Panc1 (cell line): ENCODE results near the gene PKP1. TPM values are rescaled to one million over a fixed set of nuclear protein-coding genes. Genes with fewer than 3 reads are reported as not detected.

Experiments used
- ATAC-seq: fragments of 200-7000 bp; cut with Tn5 transposase; 2 replicates; pipeline ENCODE4 v1.9.1; 2020; ENCODE audit warnings: mild to moderate bottlenecking, moderate library complexity
- BruUV-seq: library from RNA; stranded (reverse); fragments of 400-500 nt; replicated peaks from 2 replicates; lab custom pipeline; 2021; lab: Mats Ljungman, UMichigan
- CTCF ChIA-PET: fragments of 300-600 bp; sonication (Branson Sonifier 250); formaldehyde crosslinking; loops from one replicate; lab custom pipeline; 2022; ENCODE audit warnings: antibody characterized with exemption; lab: Charles Lee
- POLR2A ChIA-PET: fragments of 300-600 bp; sonication (Branson Sonifier 250); formaldehyde crosslinking; loops from one replicate; lab custom pipeline; 2022; ENCODE audit warnings: antibody characterized with exemption; lab: Charles Lee
- DNase-seq: peaks from one replicate; pipeline ENCODE4 v3.0.0-alpha.2; 2010; ENCODE audit warnings: low read depth, low spot score
- H3K27ac ChIP-seq: 2 replicates; pipeline ENCODE4 v1.5.1; 2011; ENCODE audit warnings: mild to moderate bottlenecking, low read length, inconsistent platforms
- H3K27me3 ChIP-seq: fragments of 200-500 bp; sonication (Bioruptor generic); 2 replicates; pipeline ENCODE4 v1.6.0; 2014; ENCODE audit warnings: low read length, inconsistent platforms; ENCODE audit not compliant: control insufficient read depth, insufficient read depth
- H3K36me3 ChIP-seq: fragments of 200-500 bp; sonication (Bioruptor generic); 2 replicates; pipeline ENCODE4 v1.5.1; 2014; ENCODE audit warnings: inconsistent platforms, mild to moderate bottlenecking, low read length, moderate library complexity; ENCODE audit not compliant: control insufficient read depth, insufficient read depth
- H3K4me1 ChIP-seq: 2 replicates; pipeline ENCODE4 v1.5.1; 2011; ENCODE audit warnings: inconsistent platforms, mild to moderate bottlenecking, low read length, moderate library complexity; ENCODE audit not compliant: control insufficient read depth, insufficient read depth
- H3K4me3 ChIP-seq, 2 experiments: 2 replicates each; pipeline ENCODE4 v1.5.1; 2011 to 2012; ENCODE audit warnings: low read depth in 2 of 2, low read length in 2 of 2, mild to moderate bottlenecking in 2 of 2, inconsistent platforms in 1 of 2, moderate library complexity in 1 of 2
- H3K9me3 ChIP-seq: fragments of 200-500 bp; sonication (Bioruptor generic); 2 replicates; pipeline ENCODE4 v1.5.1; 2014; ENCODE audit warnings: low read depth, mild to moderate bottlenecking, inconsistent platforms, low read length, moderate library complexity; ENCODE audit not compliant: control insufficient read depth, insufficient read depth
- POLR2AphosphoS5 ChIP-seq: IDR thresholded peaks from 2 replicates; pipeline ENCODE4 v1.6.1; 2012; ENCODE audit warnings: mild to moderate bottlenecking, low read depth, low read length, moderate library complexity
- SIN3A ChIP-seq: IDR thresholded peaks from 2 replicates; pipeline ENCODE4 v1.6.1; 2012; ENCODE audit warnings: low read depth, mild to moderate bottlenecking, low read length, moderate library complexity, borderline replicate concordance; ENCODE audit not compliant: insufficient read depth
- TCF7L2 ChIP-seq: IDR thresholded peaks from 2 replicates; pipeline ENCODE4 v1.6.1; 2011; ENCODE audit warnings: mild to moderate bottlenecking, low read depth, low read length, inconsistent platforms
- in situ Hi-C: cut with HindIII; loops from 2 replicates; pipeline ENCODE4 v1.10.0; 2016; ENCODE audit warnings: low sequenced_read_pairs, low pct_unique_long_range_greater_than_20kb
- intact Hi-C: fragments of 100-400 bp; cut with micrococcal nuclease; formaldehyde crosslinking; loops from one replicate; pipeline ENCODE4 v1.10.0; 2022; ENCODE audit not compliant: unreplicated experiment
- total RNA-seq: library from RNA; stranded (reverse); gene quantifications from one replicate; pipeline ENCODE4 v1.2.1, GENCODE V29; 2021; ENCODE audit not compliant: unreplicated experiment
- TF ChIP-seq, protein P1 (sequence below): fragments of 450-650 bp; IDR thresholded peaks from 2 replicates; pipeline ENCODE4 v1.5.1; 2017; ENCODE audit warnings: mild to moderate bottlenecking
- TF ChIP-seq, protein P2 (sequence below), 2 experiments: IDR thresholded peaks; 2 replicates each; pipeline ENCODE4 v1.6.1; 2011 to 2012; ENCODE audit warnings: low read depth in 2 of 2, control low read depth in 1 of 2, low read length in 1 of 2, mild to moderate bottlenecking in 1 of 2, moderate library complexity in 1 of 2; ENCODE audit not compliant: insufficient read depth in 1 of 2

Gene PKP1
- total RNA-seq, 1 experiment from 2014 or later, result 0.44 TPM

DNA sequence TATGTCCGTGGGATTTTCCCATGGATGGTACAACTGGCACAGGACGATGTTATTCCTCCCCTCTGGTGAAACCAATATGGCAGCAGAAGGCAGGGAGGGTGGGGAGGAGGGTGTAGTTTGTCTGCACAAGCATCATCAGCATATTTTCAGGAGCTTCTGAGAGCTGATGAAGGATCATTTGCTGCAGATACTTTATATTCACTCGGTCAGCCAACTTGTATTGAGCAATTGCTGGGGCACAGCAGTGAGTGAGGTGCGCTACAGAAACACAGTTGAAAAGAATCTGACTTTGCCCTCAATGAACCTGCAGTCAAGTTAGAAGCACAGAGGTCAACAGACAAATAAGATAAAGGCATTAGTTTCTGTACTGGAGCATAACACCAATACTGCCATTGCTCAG lies 13.0 kb downstream of the PKP1 start:
- ATAC-seq (no peak), DNase-seq (no peak)
- ChIA-PET POLR2A (no interaction called here), CTCF (no interaction called here)
- no TSS peak for BruUV-seq
- Histone ChIP-seq H3K27me3 (peaks cover 8% of the 10 kb centered on the region), H3K4me1 (no peaks in the 10 kb centered on the region), H3K36me3 (no peaks in the 10 kb centered on the region), H3K27ac (no peak overlapping the region), H3K9me3 (no peaks in the 10 kb centered on the region), H3K4me3 (no peak overlapping the region)
- no peak for TF ChIP-seq POLR2AphosphoS5
- TF ChIP-seq TCF7L2, result no peak
- in situ Hi-C loops, result no loop called here
- intact Hi-C loops, result no loop called here

DNA sequence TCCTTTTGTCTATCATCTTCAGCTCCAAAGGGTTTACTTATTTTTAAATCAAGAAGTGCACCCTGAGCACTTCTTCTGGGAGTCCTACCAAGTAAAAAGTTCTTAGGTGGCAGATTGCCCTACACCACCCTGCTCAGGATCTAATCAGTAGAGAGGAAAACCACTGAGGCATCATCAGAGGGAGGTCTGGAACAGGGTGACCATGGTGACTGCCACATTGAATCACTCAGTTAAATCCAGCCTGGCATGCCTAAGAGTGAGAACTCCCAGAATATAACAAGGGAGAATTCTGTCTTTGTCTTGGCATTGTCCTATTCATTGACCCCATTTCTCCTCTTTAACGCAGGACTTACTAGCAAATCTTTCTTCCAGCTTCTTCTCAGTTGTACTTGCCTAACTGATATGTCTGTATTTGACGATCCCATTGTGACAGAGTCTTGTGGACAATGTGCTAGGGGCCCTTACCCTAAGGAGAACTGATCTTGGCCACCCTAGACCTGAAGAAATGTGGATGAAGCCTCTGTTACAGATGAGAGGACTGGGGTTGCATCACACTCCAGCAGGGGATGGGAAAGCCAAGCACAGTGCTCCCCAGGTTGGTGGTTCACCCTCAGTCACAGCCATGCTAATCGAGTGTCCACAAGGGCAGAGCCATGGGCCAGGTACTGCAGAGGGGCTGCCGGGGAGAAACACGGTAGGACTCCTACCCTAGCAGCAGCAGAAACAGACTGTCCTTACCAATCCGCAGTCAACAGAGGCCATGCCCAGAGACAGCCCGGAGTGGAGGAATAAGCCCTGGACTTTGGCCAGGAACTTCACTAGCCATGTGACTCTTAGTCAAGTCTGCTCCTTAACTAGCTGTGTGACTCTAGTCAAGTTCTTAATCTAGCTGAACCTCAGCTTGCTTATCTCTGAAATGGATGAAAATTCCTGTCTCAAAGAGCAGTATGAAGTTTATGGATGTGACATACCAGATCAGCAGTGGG lies 15.4 kb downstream of the PKP1 start:
- no peaks in the 10 kb centered on the region for H3K9me3 ChIP-seq
- POLR2A ChIA-PET, result no interaction called here
- H3K4me3 ChIP-seq, result no peak overlapping the region
- no peak for DNase-seq
- intact Hi-C loops, result no loop called here
- CTCF ChIA-PET, result no interaction called here
- H3K36me3 ChIP-seq, result no peaks in the 10 kb centered on the region
- TF ChIP-seq, protein P1, sequence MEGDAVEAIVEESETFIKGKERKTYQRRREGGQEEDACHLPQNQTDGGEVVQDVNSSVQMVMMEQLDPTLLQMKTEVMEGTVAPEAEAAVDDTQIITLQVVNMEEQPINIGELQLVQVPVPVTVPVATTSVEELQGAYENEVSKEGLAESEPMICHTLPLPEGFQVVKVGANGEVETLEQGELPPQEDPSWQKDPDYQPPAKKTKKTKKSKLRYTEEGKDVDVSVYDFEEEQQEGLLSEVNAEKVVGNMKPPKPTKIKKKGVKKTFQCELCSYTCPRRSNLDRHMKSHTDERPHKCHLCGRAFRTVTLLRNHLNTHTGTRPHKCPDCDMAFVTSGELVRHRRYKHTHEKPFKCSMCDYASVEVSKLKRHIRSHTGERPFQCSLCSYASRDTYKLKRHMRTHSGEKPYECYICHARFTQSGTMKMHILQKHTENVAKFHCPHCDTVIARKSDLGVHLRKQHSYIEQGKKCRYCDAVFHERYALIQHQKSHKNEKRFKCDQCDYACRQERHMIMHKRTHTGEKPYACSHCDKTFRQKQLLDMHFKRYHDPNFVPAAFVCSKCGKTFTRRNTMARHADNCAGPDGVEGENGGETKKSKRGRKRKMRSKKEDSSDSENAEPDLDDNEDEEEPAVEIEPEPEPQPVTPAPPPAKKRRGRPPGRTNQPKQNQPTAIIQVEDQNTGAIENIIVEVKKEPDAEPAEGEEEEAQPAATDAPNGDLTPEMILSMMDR, result no peak
- TF ChIP-seq, protein P2, sequence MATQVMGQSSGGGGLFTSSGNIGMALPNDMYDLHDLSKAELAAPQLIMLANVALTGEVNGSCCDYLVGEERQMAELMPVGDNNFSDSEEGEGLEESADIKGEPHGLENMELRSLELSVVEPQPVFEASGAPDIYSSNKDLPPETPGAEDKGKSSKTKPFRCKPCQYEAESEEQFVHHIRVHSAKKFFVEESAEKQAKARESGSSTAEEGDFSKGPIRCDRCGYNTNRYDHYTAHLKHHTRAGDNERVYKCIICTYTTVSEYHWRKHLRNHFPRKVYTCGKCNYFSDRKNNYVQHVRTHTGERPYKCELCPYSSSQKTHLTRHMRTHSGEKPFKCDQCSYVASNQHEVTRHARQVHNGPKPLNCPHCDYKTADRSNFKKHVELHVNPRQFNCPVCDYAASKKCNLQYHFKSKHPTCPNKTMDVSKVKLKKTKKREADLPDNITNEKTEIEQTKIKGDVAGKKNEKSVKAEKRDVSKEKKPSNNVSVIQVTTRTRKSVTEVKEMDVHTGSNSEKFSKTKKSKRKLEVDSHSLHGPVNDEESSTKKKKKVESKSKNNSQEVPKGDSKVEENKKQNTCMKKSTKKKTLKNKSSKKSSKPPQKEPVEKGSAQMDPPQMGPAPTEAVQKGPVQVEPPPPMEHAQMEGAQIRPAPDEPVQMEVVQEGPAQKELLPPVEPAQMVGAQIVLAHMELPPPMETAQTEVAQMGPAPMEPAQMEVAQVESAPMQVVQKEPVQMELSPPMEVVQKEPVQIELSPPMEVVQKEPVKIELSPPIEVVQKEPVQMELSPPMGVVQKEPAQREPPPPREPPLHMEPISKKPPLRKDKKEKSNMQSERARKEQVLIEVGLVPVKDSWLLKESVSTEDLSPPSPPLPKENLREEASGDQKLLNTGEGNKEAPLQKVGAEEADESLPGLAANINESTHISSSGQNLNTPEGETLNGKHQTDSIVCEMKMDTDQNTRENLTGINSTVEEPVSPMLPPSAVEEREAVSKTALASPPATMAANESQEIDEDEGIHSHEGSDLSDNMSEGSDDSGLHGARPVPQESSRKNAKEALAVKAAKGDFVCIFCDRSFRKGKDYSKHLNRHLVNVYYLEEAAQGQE (IDR thresholded peaks at IDR 0.05; ENCODE audit: insufficient read depth in 1 of 2, low read depth in 2 of 2, low read length in 1 of 2), result no peak
- H3K27ac ChIP-seq, result no peak overlapping the region
- H3K4me1 ChIP-seq, result no peaks in the 10 kb centered on the region
- BruUV-seq, result no TSS peak
- ATAC-seq, result no peak
- peaks cover 8% of the 10 kb centered on the region for H3K27me3 ChIP-seq
- in situ Hi-C loops, result no loop called here

DNA sequence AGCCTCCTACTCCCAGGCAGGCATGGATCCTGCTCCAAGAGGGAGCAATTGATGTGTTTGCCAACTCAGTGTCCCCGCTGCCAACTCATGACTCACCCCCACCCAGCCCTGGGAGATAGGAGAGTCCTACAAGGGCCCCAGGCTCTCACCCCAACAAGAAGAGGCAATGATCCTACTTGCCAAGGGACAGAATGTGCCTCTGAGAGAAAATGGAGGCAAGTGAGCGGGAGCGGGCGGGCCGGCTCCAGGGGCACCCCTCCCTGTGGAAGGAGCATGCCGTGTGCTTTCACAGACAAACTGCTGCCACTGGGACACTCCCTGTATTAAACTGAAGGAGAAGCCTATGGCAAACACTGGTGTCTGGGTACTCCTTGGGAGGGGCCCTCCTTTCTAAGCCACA lies 16.7 kb downstream of the PKP1 start:
- BruUV-seq, result no TSS peak
- Histone ChIP-seq H3K4me1 (no peaks in the 10 kb centered on the region), H3K27me3 (peaks cover 4% of the 10 kb centered on the region), H3K9me3 (no peaks in the 10 kb centered on the region), H3K36me3 (no peaks in the 10 kb centered on the region), H3K27ac (no peak overlapping the region), H3K4me3 (no peak overlapping the region)
- CTCF ChIA-PET, result no interaction called here
- intact Hi-C loops (no loop called here), in situ Hi-C loops (no loop called here)
- ATAC-seq (no peak; the same call in 1 of the 2 replicates), DNase-seq (no peak)
- POLR2A ChIA-PET, result no interaction called here
- TF ChIP-seq, protein P1, result no peak
- TF ChIP-seq SIN3A (no peak), POLR2AphosphoS5 (no peak), TCF7L2 (no peak)
- TF ChIP-seq, protein P2 (IDR thresholded peaks at IDR 0.05; ENCODE audit: insufficient read depth in 1 of 2, low read depth in 2 of 2, low read length in 1 of 2), result no peak
